CD4-positive, alpha-beta T cell (primary cell): ENCODE data around the gene MAP3K20. TPM values are rescaled to one million over a fixed set of nuclear protein-coding genes. Genes with fewer than 3 reads are reported as not detected.

ENCODE experiments used
- ATAC-seq: fragments of 200-7000 bp; cut with Tn5 transposase; one replicate; pipeline ENCODE4 v1.10.0; 2022; ENCODE audit warnings: mild to moderate bottlenecking; ENCODE audit not compliant: poor library complexity
- CTCF ChIA-PET: fragments of 350-600 bp; sonication (Branson Sonifier 250); formaldehyde crosslinking; loops from one replicate; lab custom pipeline; 2021; ENCODE audit warnings: antibody characterized with exemption, inconsistent platforms; lab: Charles Lee
- POLR2A ChIA-PET: fragments of 350-600 bp; sonication (Branson Sonifier 250); formaldehyde crosslinking; loops from one replicate; lab custom pipeline; 2021; ENCODE audit warnings: antibody characterized with exemption, inconsistent platforms; lab: Charles Lee
- DNase-seq, 14 experiments: peaks; one replicate each; pipeline ENCODE4 v3.0.0-alpha.2; 2013 to 2020; ENCODE audit warnings: mixed read lengths in 2 of 14
- H3K27ac ChIP-seq, 2 donors: one replicate each; pipeline versions ENCODE4 v1.5.1 to v1.7.0; 2013; ENCODE audit warnings: low read length in 2 of 2, low read depth in 1 of 2, mild to moderate bottlenecking in 1 of 2
- H3K27me3 ChIP-seq, 2 experiments: 1 replicate in 1 of 2; 2 replicates in 1 of 2; pipeline versions ENCODE4 v1.6.1 to v1.7.0; 2013; ENCODE audit warnings: low read length in 2 of 2, control low read depth in 1 of 2, mild to moderate bottlenecking in 1 of 2, moderate library complexity in 1 of 2; ENCODE audit not compliant: insufficient read depth in 2 of 2, control insufficient read depth in 1 of 2
- H3K36me3 ChIP-seq: one replicate; pipeline ENCODE4 v1.6.1; 2013; ENCODE audit warnings: low read length, control low read depth; ENCODE audit not compliant: insufficient read depth
- H3K4me1 ChIP-seq: one replicate; pipeline ENCODE4 v1.6.1; 2013; ENCODE audit warnings: low read length, control low read depth; ENCODE audit not compliant: insufficient read depth
- H3K4me3 ChIP-seq: one replicate; pipeline ENCODE4 v1.5.1; 2013; ENCODE audit warnings: mild to moderate bottlenecking, low read length, moderate library complexity
- H3K9me3 ChIP-seq, 2 experiments: 1 replicate in 1 of 2; 2 replicates in 1 of 2; pipeline versions ENCODE4 v1.6.1 to v1.7.0; 2013; ENCODE audit warnings: low read length in 2 of 2, mild to moderate bottlenecking in 2 of 2, control low read depth in 1 of 2, moderate library complexity in 1 of 2; ENCODE audit not compliant: control insufficient read depth in 1 of 2, insufficient read depth in 1 of 2
- H3K27ac Mint-ChIP-seq: one replicate; pipeline ENCODE4 v1.8.0; 2020; ENCODE audit warnings: mixed read lengths
- H3K27me3 Mint-ChIP-seq: one replicate; pipeline ENCODE4 v1.8.0; 2021; ENCODE audit warnings: mixed read lengths
- H3K36me3 Mint-ChIP-seq: one replicate; pipeline ENCODE4 v1.8.0; 2021; ENCODE audit warnings: low read depth, mixed read lengths
- H3K4me1 Mint-ChIP-seq: one replicate; pipeline ENCODE4 v1.8.0; 2021; ENCODE audit warnings: low read depth, mixed read lengths
- H3K4me3 Mint-ChIP-seq: one replicate; pipeline ENCODE4 v1.8.0; 2020; ENCODE audit warnings: mild to moderate bottlenecking, mixed read lengths
- H3K9me3 Mint-ChIP-seq: one replicate; pipeline ENCODE4 v1.8.0; 2020; ENCODE audit warnings: mixed read lengths
- intact Hi-C, 2 experiments: fragments of 100-400 bp; cut with DNase I in 1 of 2; cut with micrococcal nuclease in 1 of 2; formaldehyde crosslinking; loops; one replicate each; pipeline versions ENCODE4 v1.15.1 to v1.9.0; 2023 to 2025; cut with DNase I, micrococcal nuclease
- total RNA-seq, 174 experiments: library from RNA in 2 of 174; stranded (reverse) in 2 of 174; gene quantifications; one replicate each; pipeline ENCODE4 v1.2.3 and lab custom pipeline; 2021 to 2026
- TF ChIP-seq, protein P1 (sequence below): fragments of 200-600 bp; IDR thresholded peaks from one replicate; pipeline ENCODE4 v1.8.0; 2022; ENCODE audit warnings: antibody characterized with exemption, mild to moderate bottlenecking

MAP3K20 gene
- total RNA-seq, 2 experiments from 2014 or later: 0.36 to 0.39 TPM

DNA sequence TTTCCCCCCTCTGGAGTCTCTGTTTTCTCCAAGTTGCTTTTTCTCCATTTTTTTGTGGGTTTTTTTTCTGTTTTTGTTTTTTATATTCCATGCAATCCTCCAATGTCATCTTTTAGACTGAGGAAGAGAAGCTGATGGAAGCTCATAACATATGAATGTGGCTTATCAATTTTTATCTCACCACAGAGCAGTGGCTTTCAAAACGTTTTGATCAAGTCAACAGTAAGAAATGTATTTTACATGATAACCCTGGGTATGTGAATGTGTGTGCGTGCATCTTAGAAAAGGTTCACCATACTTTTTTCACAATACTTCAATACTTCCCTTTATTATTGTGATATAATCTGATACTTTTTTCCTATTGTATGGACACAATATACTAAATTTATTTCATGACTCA is 214.4 kb downstream of the MAP3K20 start:
- Histone ChIP-seq H3K27ac (no peak overlapping the region), H3K9me3 (peaks cover 0 to 5% of the 10 kb centered on the region in 2 experiments), H3K36me3 (no peaks in the 10 kb centered on the region), H3K4me1 (no peaks in the 10 kb centered on the region), H3K27me3 (no peaks in the 10 kb centered on the region), H3K4me3 (no peak overlapping the region)
- Mint-ChIP-seq H3K9me3 (peaks cover 2% of the 10 kb centered on the region), H3K27ac (no peak overlapping the region), H3K36me3 (no peaks in the 10 kb centered on the region), H3K27me3 (peaks cover 4% of the 10 kb centered on the region), H3K4me3 (no peak overlapping the region), H3K4me1 (no peaks in the 10 kb centered on the region)
- ChIA-PET POLR2A (no interaction called here), CTCF (no interaction called here)
- TF ChIP-seq, protein P1, sequence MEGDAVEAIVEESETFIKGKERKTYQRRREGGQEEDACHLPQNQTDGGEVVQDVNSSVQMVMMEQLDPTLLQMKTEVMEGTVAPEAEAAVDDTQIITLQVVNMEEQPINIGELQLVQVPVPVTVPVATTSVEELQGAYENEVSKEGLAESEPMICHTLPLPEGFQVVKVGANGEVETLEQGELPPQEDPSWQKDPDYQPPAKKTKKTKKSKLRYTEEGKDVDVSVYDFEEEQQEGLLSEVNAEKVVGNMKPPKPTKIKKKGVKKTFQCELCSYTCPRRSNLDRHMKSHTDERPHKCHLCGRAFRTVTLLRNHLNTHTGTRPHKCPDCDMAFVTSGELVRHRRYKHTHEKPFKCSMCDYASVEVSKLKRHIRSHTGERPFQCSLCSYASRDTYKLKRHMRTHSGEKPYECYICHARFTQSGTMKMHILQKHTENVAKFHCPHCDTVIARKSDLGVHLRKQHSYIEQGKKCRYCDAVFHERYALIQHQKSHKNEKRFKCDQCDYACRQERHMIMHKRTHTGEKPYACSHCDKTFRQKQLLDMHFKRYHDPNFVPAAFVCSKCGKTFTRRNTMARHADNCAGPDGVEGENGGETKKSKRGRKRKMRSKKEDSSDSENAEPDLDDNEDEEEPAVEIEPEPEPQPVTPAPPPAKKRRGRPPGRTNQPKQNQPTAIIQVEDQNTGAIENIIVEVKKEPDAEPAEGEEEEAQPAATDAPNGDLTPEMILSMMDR: no peak
- DNase-seq (no peak), ATAC-seq (no peak)
- intact Hi-C loops: no loop called here

DNA sequence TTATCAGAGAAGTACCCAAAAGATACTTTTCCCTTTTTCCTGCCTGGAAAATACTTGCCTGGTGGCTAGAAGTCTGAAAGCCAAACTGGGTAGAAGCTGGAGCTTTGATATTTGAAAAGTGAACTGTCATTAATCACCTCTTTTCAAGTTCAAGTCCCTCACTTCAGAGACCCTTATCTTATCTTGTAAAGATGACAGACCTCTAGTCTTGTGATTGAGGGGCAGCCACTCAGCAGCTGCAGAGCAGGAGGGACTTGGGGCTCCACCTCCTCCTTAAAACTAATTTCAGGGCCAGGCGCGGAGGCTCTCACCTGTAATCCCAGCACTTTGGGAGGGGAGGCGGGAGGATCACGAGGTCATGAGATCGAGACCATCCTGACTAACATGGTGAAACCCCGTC is 214.9 kb downstream of the MAP3K20 start:
- Mint-ChIP-seq H3K27me3 (peaks cover 4% of the 10 kb centered on the region), H3K4me3 (no peak overlapping the region), H3K4me1 (no peaks in the 10 kb centered on the region), H3K36me3 (no peaks in the 10 kb centered on the region), H3K27ac (no peak overlapping the region), H3K9me3 (peaks cover 2% of the 10 kb centered on the region)
- intact Hi-C loops: no loop called here
- DNase-seq: no peak
- Histone ChIP-seq H3K36me3 (no peaks in the 10 kb centered on the region), H3K4me1 (no peaks in the 10 kb centered on the region), H3K4me3 (no peak overlapping the region), H3K9me3 (peaks cover 0 to 5% of the 10 kb centered on the region in 2 experiments), H3K27me3 (no peaks in the 10 kb centered on the region), H3K27ac (no peak overlapping the region)
- ChIA-PET CTCF (no interaction called here), POLR2A (no interaction called here)
- TF ChIP-seq, protein P1: no peak
- ATAC-seq: no peak

DNA sequence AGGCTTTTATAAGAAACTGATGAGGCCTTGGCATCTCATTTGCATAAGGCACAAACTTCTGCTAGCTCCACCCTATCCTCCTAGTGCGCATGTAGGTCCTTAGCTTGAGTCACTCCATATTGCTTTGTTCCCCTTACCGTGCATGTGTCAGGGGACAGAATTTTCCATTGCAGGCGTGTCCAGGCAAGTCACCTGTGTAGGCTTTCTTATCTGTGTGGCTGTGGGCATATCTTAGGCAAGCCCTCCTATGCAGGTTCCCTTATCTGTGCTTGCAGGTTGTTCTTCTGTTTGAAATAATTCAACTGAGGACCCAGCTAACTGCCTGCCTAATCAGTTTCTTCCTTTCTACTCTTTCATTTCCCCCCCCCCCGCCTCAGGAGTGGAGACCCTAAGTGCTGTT is 215.8 kb downstream of the MAP3K20 start:
- peaks cover 4% of the 10 kb centered on the region for H3K9me3 Mint-ChIP-seq
- no peak overlapping the region for H3K4me3 Mint-ChIP-seq
- Histone ChIP-seq H3K36me3 (no peaks in the 10 kb centered on the region), H3K9me3 (peaks cover 0 to 5% of the 10 kb centered on the region in 2 experiments), H3K27me3 (no peaks in the 10 kb centered on the region), H3K4me3 (no peak overlapping the region), H3K27ac (no peak overlapping the region), H3K4me1 (no peaks in the 10 kb centered on the region)
- ATAC-seq: no peak
- DNase-seq: no peak
- ChIA-PET POLR2A (interaction anchor here (0.7 kb wide), 1 partner anchor 16 kb away, joined by 3 read pairs; no protein-coding TSS in a partner anchor), CTCF (no interaction called here)
- no peaks in the 10 kb centered on the region for H3K4me1 Mint-ChIP-seq
- intact Hi-C loops: no loop called here
- TF ChIP-seq, protein P1: no peak
- H3K27ac Mint-ChIP-seq: no peak overlapping the region
- H3K36me3 Mint-ChIP-seq: no peaks in the 10 kb centered on the region
- peaks cover 4% of the 10 kb centered on the region for H3K27me3 Mint-ChIP-seq
